IMR-90 (cell line): Measurements from ENCODE around the gene KCNH2. TPM values are rescaled to one million over a fixed set of nuclear protein-coding genes. Genes with fewer than 3 reads are reported as not detected.

Experiments used
- ATAC-seq: fragments of 200-7000 bp; cut with Tn5 transposase; 2 replicates; pipeline ENCODE4 v1.9.1; 2020; ENCODE audit warnings: low read depth, mild to moderate bottlenecking, moderate library complexity
- BruUV-seq: library from RNA; stranded (reverse); fragments of 400-500 nt; replicated peaks from 2 replicates; lab custom pipeline; 2021; lab: Mats Ljungman, UMichigan
- CTCF ChIA-PET: fragments of 300-600 bp; formaldehyde crosslinking; extraction: SDS; loops from one replicate; lab custom pipeline; 2021; ENCODE audit warnings: antibody characterized with exemption; lab: Yijun Ruan, JAX
- POLR2A ChIA-PET: fragments of 300-600 bp; sonication (Branson Sonifier 250); formaldehyde crosslinking; loops from one replicate; lab custom pipeline; 2022; ENCODE audit warnings: antibody characterized with exemption; ENCODE audit not compliant: unreplicated experiment; lab: Charles Lee
- DNase-seq: peaks from one replicate; pipeline ENCODE4 v3.0.0; 2013
- H2AFZ ChIP-seq: replicated peaks from 2 replicates; pipeline ENCODE3; 2013; ENCODE audit warnings: low read length, mild to moderate bottlenecking; ENCODE audit not compliant: poor library complexity
- H2AK5ac ChIP-seq: 2 replicates; pipeline ENCODE4 v1.6.1; 2013; ENCODE audit warnings: low read depth, low read length, inconsistent platforms
- H2AK9ac ChIP-seq: replicated peaks from 2 replicates; pipeline ENCODE3; 2013; ENCODE audit warnings: mild to moderate bottlenecking, low read depth, low read length, moderate library complexity; ENCODE audit not compliant: poor library complexity
- H2BK120ac ChIP-seq: 2 replicates; pipeline ENCODE4 v1.6.1; 2013; ENCODE audit warnings: low read depth, low read length, inconsistent platforms
- H2BK15ac ChIP-seq: 3 replicates; pipeline ENCODE4 v1.6.1; 2013; ENCODE audit warnings: low read depth, low read length, inconsistent platforms
- H2BK20ac ChIP-seq: 2 replicates; pipeline ENCODE4 v1.6.1; 2013; ENCODE audit warnings: low read depth, mild to moderate bottlenecking, inconsistent platforms, low read length, moderate library complexity
- H2BK5ac ChIP-seq: 2 replicates; pipeline ENCODE4 v1.6.1; 2013; ENCODE audit warnings: mild to moderate bottlenecking, low read depth, low read length, inconsistent platforms; ENCODE audit not compliant: poor library complexity, severe bottlenecking
- H3K14ac ChIP-seq: replicated peaks from 2 replicates; pipeline ENCODE4 v1.6.1; 2013; ENCODE audit warnings: low read depth, low read length, inconsistent platforms
- H3K18ac ChIP-seq: 2 replicates; pipeline ENCODE4 v1.6.1; 2013; ENCODE audit warnings: low read depth, low read length, control low read depth
- H3K23ac ChIP-seq: 2 replicates; pipeline ENCODE4 v1.6.1; 2013; ENCODE audit warnings: low read depth, low read length, inconsistent platforms
- H3K27ac ChIP-seq: 2 replicates; pipeline ENCODE4 v1.5.1; 2013; ENCODE audit warnings: mild to moderate bottlenecking, control low read depth, low read length; ENCODE audit not compliant: insufficient read depth
- H3K27me3 ChIP-seq: 2 replicates; pipeline ENCODE4 v1.6.1; 2013; ENCODE audit warnings: low read length; ENCODE audit not compliant: control insufficient read depth, insufficient read depth
- H3K36me3 ChIP-seq: 2 replicates; pipeline ENCODE4 v1.6.1; 2013; ENCODE audit warnings: low read length, mixed read lengths; ENCODE audit not compliant: control insufficient read depth, insufficient read depth
- H3K4ac ChIP-seq: 2 replicates; pipeline ENCODE4 v1.6.1; 2013; ENCODE audit warnings: low read depth, low read length, inconsistent platforms
- H3K4me1 ChIP-seq: 2 replicates; pipeline ENCODE4 v1.6.1; 2013; ENCODE audit warnings: low read length, mixed read lengths; ENCODE audit not compliant: control insufficient read depth, insufficient read depth
- H3K4me2 ChIP-seq: 2 replicates; pipeline ENCODE4 v1.6.1; 2013; ENCODE audit warnings: low read depth, mild to moderate bottlenecking, control low read depth, low read length, moderate library complexity
- H3K4me3 ChIP-seq: 2 replicates; pipeline ENCODE4 v1.5.1; 2013; ENCODE audit warnings: low read depth, mild to moderate bottlenecking, control low read depth, low read length, moderate library complexity; ENCODE audit not compliant: insufficient read depth
- H3K56ac ChIP-seq: 2 replicates; pipeline ENCODE4 v1.6.1; 2013; ENCODE audit warnings: low read length, inconsistent platforms; ENCODE audit not compliant: insufficient read depth; ENCODE audit errors: extremely low read depth
- H3K79me1 ChIP-seq, 2 experiments: 2 replicates each; pipeline ENCODE4 v1.6.1; 2013; ENCODE audit warnings: low read length in 2 of 2, inconsistent platforms in 1 of 2, low read depth in 1 of 2
- H3K9ac ChIP-seq: 2 replicates; pipeline ENCODE4 v1.6.1; 2013; ENCODE audit warnings: low read depth, low read length, control low read depth
- H3K9me1 ChIP-seq: 2 replicates; pipeline ENCODE4 v1.6.1; 2013; ENCODE audit warnings: low read length, inconsistent platforms; ENCODE audit not compliant: insufficient read depth
- H3K9me3 ChIP-seq: 2 replicates; pipeline ENCODE4 v1.6.1; 2013; ENCODE audit warnings: low read length; ENCODE audit not compliant: control insufficient read depth, insufficient read depth
- H4K20me1 ChIP-seq: 2 replicates; pipeline ENCODE4 v1.6.1; 2013; ENCODE audit warnings: low read length, inconsistent platforms; ENCODE audit not compliant: insufficient read depth
- H4K5ac ChIP-seq: 2 replicates; pipeline ENCODE4 v1.6.1; 2013; ENCODE audit warnings: mild to moderate bottlenecking, low read depth, low read length, control low read depth
- H4K8ac ChIP-seq, 2 experiments: 2 replicates each; pipeline ENCODE4 v1.6.1; 2013; ENCODE audit warnings: low read depth in 2 of 2, low read length in 2 of 2, control low read depth in 1 of 2, inconsistent platforms in 1 of 2
- H4K91ac ChIP-seq: 2 replicates; pipeline ENCODE4 v1.6.1; 2013; ENCODE audit warnings: low read depth, low read length, inconsistent platforms; ENCODE audit not compliant: insufficient read depth
- CEBPB ChIP-seq: IDR thresholded peaks from 2 replicates; pipeline ENCODE4 v1.6.1; 2012; ENCODE audit warnings: low read depth, low read length, improper control_type of control experiment
- CHD1 ChIP-seq: IDR thresholded peaks from 2 replicates; pipeline ENCODE4 v1.6.1; 2012; ENCODE audit warnings: low read depth, low read length, improper control_type of control experiment
- ELK1 ChIP-seq: fragments of 150-350 bp; IDR thresholded peaks from 2 replicates; pipeline ENCODE4 v1.6.1; 2016; ENCODE audit warnings: low read depth, mild to moderate bottlenecking, low read length, moderate library complexity, borderline replicate concordance
- MAFK ChIP-seq: IDR thresholded peaks from 2 replicates; pipeline ENCODE4 v1.6.1; 2012; ENCODE audit warnings: low read depth, low read length, improper control_type of control experiment
- MXI1 ChIP-seq: IDR thresholded peaks from 2 replicates; pipeline ENCODE4 v1.6.1; 2012; ENCODE audit warnings: low read depth, mild to moderate bottlenecking, low read length, moderate library complexity, borderline replicate concordance
- POLR2A ChIP-seq: IDR thresholded peaks from 2 replicates; pipeline ENCODE4 v1.6.1; 2012; ENCODE audit warnings: mild to moderate bottlenecking, low read depth, low read length
- RFX5 ChIP-seq: IDR thresholded peaks from 2 replicates; pipeline ENCODE4 v1.8.0; 2012; ENCODE audit warnings: low read depth, mild to moderate bottlenecking, low read length, moderate library complexity
- WGBS, 2 experiments: methylation state at CpG; one replicate each; pipeline versions ENCODE4 v1.1.5 to v1.1.7; 2013; ENCODE audit warnings: missing lambda C conversion rate in 2 of 2; ENCODE audit not compliant: insufficient read length in 1 of 2; ENCODE audit errors: extremely low coverage in 2 of 2; 5-methylcytosine and 5-hydroxymethylcytosine counted together
- dilution Hi-C: fragments of 300-500 bp; cut with HindIII; formaldehyde crosslinking; loops from one replicate; pipeline ENCODE4 v1.14.3; 2018; ENCODE audit warnings: low sequenced_read_pairs; ENCODE audit not compliant: unreplicated experiment
- in situ Hi-C: fragments of 300-500 bp; cut with MboI; formaldehyde crosslinking; loops from 3 replicates; pipeline ENCODE4 v1.14.3; 2019; ENCODE audit warnings: low sequenced_read_pairs, inconsistent platforms, mixed read lengths
- intact Hi-C: fragments of 100-400 bp; cut with micrococcal nuclease; formaldehyde crosslinking; loops from 2 replicates; pipeline ENCODE4 v1.10.0; 2022
- polyA plus RNA-seq, 3 experiments: library from polyadenylated mRNA; depleted of rRNA; stranded (reverse); fragments of >200 nt; gene quantifications; 2 replicates each; pipeline ENCODE4 v1.2.3, GENCODE V29; 2012; ENCODE audit warnings: low replicate concordance in 1 of 3
- total RNA-seq: library from RNA; depleted of rRNA; stranded (reverse); fragments of >200 nt; gene quantifications from 2 replicates; pipeline ENCODE4 v1.2.3, GENCODE V29; 2012

KCNH2 gene
- total and polyA plus RNA-seq, 2 of the 4 experiments (the other 2 are of a cell fraction): 0.90 to 2.1 TPM

GRCh38 chr7:150924369-150924781 lies 53.7 kb downstream of the KCNH2 start:
- Histone ChIP-seq H3K9ac (no peak overlapping the region), H3K27ac (no peak overlapping the region), H3K36me3 (no peaks in the 10 kb centered on the region), H2AFZ (no peak overlapping the region), H3K27me3 (peaks cover 13% of the 10 kb centered on the region), H4K8ac (no peak overlapping the region), H4K20me1 (no peaks in the 10 kb centered on the region), H3K23ac (no peak overlapping the region), H3K56ac (no peak overlapping the region), H4K91ac (no peak overlapping the region), H2BK20ac (no peak overlapping the region), H3K9me1 (no peaks in the 10 kb centered on the region), H3K4me2 (no peak overlapping the region), H3K4ac (no peak overlapping the region), H3K4me3 (no peak overlapping the region), H3K18ac (no peak overlapping the region), H3K9me3 (no peaks in the 10 kb centered on the region), H3K4me1 (peaks cover 2% of the 10 kb centered on the region; the same call in 1 of the 2 replicates), H4K5ac (no peak overlapping the region), H3K79me1 (no peaks in the 10 kb centered on the region), H2AK9ac (no peak overlapping the region), H2BK5ac (no peak overlapping the region), H2BK120ac (no peak overlapping the region), H3K14ac (no peak overlapping the region), H2BK15ac (no peak overlapping the region), H2AK5ac (no peak overlapping the region)
- intact Hi-C loops (no loop called here), dilution Hi-C loops (no loop called here), in situ Hi-C loops (no loop called here)
- no TSS peak for BruUV-seq
- DNase-seq: no peak
- ChIA-PET CTCF (no interaction called here), POLR2A (no interaction called here)
- no peak for ATAC-seq
- TF ChIP-seq MXI1: no peak
- TF ChIP-seq RFX5: no peak
- no peak for TF ChIP-seq CHD1
- no peak for TF ChIP-seq ELK1
- TF ChIP-seq MAFK: no peak
- TF ChIP-seq CEBPB: no peak
- TF ChIP-seq POLR2A: no peak
- 20% methylated on average over 3 of the region's 10 CpGs; no CpG with 5 or more reads in 1 of the 2 experiments for WGBS, 2 experiments
